Fibroblast of mammary gland (primary cell): Measurements from ENCODE around the gene XRCC6.
"Not testable (repeated sequence)": the region's sequence is repeated elsewhere in the genome, so short reads cannot be mapped to it uniquely, and the experiment has no call there.

Experiments
- DNase-seq: peaks from one replicate; pipeline ENCODE4 v3.0.0-alpha.2; 2010; ENCODE audit warnings: low read depth
- H3K4me3 ChIP-seq: 2 replicates; pipeline ENCODE4 v1.5.1; 2011; ENCODE audit warnings: low read depth, mild to moderate bottlenecking, low read length, moderate library complexity; ENCODE audit not compliant: control insufficient read depth
- TF ChIP-seq, protein P1 (sequence below): conservative IDR thresholded peaks from 2 replicates; pipeline ENCODE4 v1.5.1; 2011; ENCODE audit warnings: low read depth, low read length, inconsistent platforms; ENCODE audit not compliant: control insufficient read depth, insufficient read depth

The XRCC6 gene

GRCh38 chr22:41587347-41587723, 33.8 kb upstream of the XRCC6 start:
- no peak for DNase-seq
- TF ChIP-seq, protein P1, sequence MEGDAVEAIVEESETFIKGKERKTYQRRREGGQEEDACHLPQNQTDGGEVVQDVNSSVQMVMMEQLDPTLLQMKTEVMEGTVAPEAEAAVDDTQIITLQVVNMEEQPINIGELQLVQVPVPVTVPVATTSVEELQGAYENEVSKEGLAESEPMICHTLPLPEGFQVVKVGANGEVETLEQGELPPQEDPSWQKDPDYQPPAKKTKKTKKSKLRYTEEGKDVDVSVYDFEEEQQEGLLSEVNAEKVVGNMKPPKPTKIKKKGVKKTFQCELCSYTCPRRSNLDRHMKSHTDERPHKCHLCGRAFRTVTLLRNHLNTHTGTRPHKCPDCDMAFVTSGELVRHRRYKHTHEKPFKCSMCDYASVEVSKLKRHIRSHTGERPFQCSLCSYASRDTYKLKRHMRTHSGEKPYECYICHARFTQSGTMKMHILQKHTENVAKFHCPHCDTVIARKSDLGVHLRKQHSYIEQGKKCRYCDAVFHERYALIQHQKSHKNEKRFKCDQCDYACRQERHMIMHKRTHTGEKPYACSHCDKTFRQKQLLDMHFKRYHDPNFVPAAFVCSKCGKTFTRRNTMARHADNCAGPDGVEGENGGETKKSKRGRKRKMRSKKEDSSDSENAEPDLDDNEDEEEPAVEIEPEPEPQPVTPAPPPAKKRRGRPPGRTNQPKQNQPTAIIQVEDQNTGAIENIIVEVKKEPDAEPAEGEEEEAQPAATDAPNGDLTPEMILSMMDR, result no peak
- no peak overlapping the region for H3K4me3 ChIP-seq

DNA sequence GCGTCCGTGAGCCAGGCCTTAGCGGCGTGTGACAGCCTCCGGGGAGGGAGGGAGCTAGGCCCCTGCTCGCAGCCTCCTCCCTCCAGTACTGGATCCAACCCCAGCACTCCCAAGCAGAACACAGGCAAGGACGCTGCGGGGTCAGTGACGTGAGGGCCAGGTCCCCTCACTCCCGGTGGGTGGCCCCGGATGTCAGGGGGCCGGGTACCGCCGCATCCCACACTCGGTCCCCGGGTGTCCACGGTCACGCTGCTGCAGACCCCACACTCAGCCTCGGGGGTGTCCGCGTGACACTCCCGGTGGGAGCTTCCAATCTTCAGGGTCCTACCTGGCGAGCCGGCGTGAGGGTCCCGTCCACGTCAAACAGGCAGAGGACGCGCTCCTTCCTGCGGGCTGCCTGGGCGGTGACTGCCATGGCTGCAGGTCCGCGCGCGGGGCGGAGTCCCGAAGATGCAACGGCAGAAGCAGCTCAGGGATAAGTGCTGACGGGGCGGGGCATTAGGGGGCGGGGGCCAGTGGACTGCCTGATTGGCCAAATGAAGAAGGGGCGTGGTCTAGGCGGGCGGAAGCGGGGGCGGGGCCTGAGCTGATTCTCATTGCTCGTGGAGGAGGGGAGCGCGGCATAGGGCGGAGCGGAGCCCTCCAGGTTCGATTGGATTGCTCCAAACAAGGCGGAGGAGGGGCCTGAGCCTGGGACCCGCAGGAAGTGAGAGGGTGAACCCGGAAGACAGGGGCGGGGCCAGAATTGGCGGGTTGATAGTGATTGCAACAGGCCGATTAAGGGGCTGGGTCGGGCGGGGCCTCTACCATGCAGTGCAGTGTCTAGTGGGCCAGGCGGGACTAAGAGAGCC, 31.5 kb upstream of the XRCC6 start, which contains the start of gene PMM1:
Gene PMM1 (minus strand): TSS at position 450 of the 851 bp plus-strand sequence. CDS start 35 bp downstream, at position 415.
- peak; percentile 99 for DNase-seq
- H3K4me3 ChIP-seq, result peak within 1 kb of the TSS; percentile 90
- TF ChIP-seq, protein P1, result no peak

- not testable (repeated sequence) for H3K4me3 ChIP-seq, DNase-seq
Observed at GRCh38 chr22:41593336-41593960, 27.6 kb upstream of the XRCC6 start.

DNA sequence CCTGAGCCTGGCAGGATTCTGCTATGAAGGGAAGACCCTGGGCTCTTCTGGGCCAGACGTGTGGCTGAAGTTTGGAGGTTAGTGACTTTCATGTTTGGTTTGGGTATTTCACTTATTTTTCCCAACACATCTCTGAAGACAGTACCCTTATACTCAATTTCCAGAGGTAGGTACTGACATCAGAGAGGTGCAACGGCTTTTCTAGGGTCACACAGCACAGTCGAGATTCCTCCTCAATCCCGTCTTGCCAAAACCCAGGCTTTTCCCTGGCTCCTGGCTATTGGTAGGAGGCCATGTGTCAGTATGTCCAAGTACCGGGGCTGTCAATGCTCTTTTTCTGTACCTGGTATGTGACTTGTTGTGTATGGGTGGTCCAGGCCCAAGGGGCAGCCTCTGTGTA, 25.4 kb upstream of the XRCC6 start:
- no peak overlapping the region for H3K4me3 ChIP-seq
- TF ChIP-seq, protein P1, result no peak
- no peak for DNase-seq

- TF ChIP-seq, protein P1, result peak; percentile 76
- H3K4me3 ChIP-seq, result no peak overlapping the region
- DNase-seq, result peak; percentile 53
Observed at GRCh38 chr22:41596776-41597634, 24.1 kb upstream of the XRCC6 start.

- DNase-seq, result no peak
- no peak overlapping the region for H3K4me3 ChIP-seq
- TF ChIP-seq, protein P1, result no peak
Observed at GRCh38 chr22:41597635-41597953, 23.5 kb upstream of the XRCC6 start.

- TF ChIP-seq, protein P1, result peak; percentile 14
- H3K4me3 ChIP-seq, result no peak overlapping the region
- peak; percentile 82 for DNase-seq
Observed at GRCh38 chr22:41598081-41598480, 23.0 kb upstream of the XRCC6 start.
